Neural crest cell (in vitro differentiated cells): ENCODE results near the gene MAP2K6. TPM values are rescaled to one million over a fixed set of nuclear protein-coding genes. Genes with fewer than 3 reads are reported as not detected.

Source experiments
- DNase-seq: peaks from one replicate; pipeline ENCODE4 v3.0.0; 2021; ENCODE audit warnings: low read depth, mixed read lengths, low spot score
- H3K27ac Mint-ChIP-seq: one replicate; pipeline ENCODE4 v1.8.0; 2021; ENCODE audit warnings: mild to moderate bottlenecking, mixed read lengths; ENCODE audit not compliant: unreplicated experiment
- H3K27me3 Mint-ChIP-seq: 2 replicates; pipeline ENCODE4 v1.8.0; 2021; ENCODE audit warnings: low read depth, mild to moderate bottlenecking, mixed read lengths
- H3K36me3 Mint-ChIP-seq: 2 replicates; pipeline ENCODE4 v1.8.0; 2021; ENCODE audit warnings: low read depth, mild to moderate bottlenecking, mixed read lengths
- H3K4me1 Mint-ChIP-seq: 2 replicates; pipeline ENCODE4 v1.8.0; 2021; ENCODE audit warnings: mixed read lengths
- H3K4me3 Mint-ChIP-seq: one replicate; pipeline ENCODE4 v1.8.0; 2021; ENCODE audit warnings: mild to moderate bottlenecking, mixed read lengths
- H3K9me3 Mint-ChIP-seq: 2 replicates; pipeline ENCODE4 v1.8.0; 2021; ENCODE audit warnings: mixed read lengths
- total RNA-seq: library from RNA; stranded (reverse); gene quantifications from 2 replicates; pipeline ENCODE4 v1.2.1, GENCODE V29; 2021
- TF ChIP-seq, protein P1 (sequence below): fragments of 200-600 bp; sonication (generic); conservative IDR thresholded peaks from 2 replicates; pipeline ENCODE4 v1.5.0; 2021; ENCODE audit warnings: antibody characterized with exemption, mild to moderate bottlenecking

The MAP2K6 gene
- total RNA-seq, 1 donor from 2014 or later, result 45.4 TPM

DNA sequence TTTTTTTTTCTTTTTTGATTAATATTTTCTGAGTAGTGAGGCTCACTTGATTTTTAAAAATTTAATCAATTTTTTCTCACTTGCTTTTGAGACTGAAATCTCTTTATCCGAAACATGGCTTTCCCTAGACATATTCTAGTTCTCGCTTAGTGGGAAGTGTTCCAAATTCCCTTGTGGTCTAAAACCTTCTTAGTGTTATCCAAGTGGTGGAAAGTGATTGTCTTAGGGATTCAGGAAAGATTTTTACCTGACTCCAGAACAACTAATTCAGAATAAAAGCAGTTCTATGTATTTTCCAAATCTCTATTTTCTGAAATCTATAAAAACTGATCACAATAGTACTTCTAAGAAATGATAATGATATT, 178.8 kb downstream of the MAP2K6 start:
- TF ChIP-seq, protein P1, sequence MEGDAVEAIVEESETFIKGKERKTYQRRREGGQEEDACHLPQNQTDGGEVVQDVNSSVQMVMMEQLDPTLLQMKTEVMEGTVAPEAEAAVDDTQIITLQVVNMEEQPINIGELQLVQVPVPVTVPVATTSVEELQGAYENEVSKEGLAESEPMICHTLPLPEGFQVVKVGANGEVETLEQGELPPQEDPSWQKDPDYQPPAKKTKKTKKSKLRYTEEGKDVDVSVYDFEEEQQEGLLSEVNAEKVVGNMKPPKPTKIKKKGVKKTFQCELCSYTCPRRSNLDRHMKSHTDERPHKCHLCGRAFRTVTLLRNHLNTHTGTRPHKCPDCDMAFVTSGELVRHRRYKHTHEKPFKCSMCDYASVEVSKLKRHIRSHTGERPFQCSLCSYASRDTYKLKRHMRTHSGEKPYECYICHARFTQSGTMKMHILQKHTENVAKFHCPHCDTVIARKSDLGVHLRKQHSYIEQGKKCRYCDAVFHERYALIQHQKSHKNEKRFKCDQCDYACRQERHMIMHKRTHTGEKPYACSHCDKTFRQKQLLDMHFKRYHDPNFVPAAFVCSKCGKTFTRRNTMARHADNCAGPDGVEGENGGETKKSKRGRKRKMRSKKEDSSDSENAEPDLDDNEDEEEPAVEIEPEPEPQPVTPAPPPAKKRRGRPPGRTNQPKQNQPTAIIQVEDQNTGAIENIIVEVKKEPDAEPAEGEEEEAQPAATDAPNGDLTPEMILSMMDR, result no peak
- H3K4me1 Mint-ChIP-seq, result no peaks in the 10 kb centered on the region
- H3K27me3 Mint-ChIP-seq, result no peaks in the 10 kb centered on the region
- no peak for DNase-seq
- H3K4me3 Mint-ChIP-seq, result no peak overlapping the region
- H3K27ac Mint-ChIP-seq, result no peak overlapping the region
- no peaks in the 10 kb centered on the region for H3K9me3 Mint-ChIP-seq
- no peaks in the 10 kb centered on the region for H3K36me3 Mint-ChIP-seq

DNA sequence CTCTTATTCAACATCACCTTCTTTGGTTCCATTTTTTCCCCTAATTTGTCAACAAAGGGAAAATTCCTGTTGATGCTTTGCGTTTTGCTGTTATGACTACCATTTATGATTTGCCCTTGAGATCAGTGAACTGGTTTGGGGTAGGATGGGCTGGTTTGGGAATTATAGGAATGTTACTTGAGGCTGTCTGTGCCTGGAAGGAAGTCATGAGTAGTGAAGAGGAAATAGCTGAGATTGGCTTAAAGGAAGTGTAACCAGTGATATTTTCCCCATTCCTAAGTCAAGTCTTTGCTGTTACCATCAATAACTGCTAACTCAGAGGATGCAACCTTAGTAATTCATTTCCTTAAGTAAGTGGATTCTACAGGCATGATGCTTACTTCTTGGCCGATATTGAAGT, 179.2 kb downstream of the MAP2K6 start:
- Mint-ChIP-seq H3K27me3 (no peaks in the 10 kb centered on the region), H3K27ac (no peak overlapping the region), H3K9me3 (no peaks in the 10 kb centered on the region), H3K4me1 (no peaks in the 10 kb centered on the region), H3K4me3 (no peak overlapping the region), H3K36me3 (no peaks in the 10 kb centered on the region)
- no peak for DNase-seq
- TF ChIP-seq, protein P1, result no peak

DNA sequence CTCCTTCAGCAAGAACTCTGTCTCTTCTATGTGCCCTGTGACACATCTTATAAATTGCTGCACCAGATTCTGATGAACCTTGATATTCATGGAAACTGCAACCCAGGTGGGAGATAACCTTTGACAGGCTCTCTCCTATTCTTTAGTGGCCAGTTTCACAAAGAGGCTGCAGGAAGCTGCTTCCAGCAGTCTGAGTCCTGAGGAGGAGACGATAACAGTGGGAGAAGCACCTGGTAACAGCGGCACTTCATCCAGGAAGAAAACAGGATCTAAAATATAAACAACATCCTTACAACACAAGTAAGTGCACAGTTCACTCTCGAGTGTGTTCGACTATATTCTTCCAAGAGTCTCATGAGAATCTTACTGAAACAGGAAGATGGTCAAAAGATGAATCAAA, 180.1 kb downstream of the MAP2K6 start:
- Mint-ChIP-seq H3K4me3 (no peak overlapping the region), H3K27me3 (no peaks in the 10 kb centered on the region), H3K9me3 (no peaks in the 10 kb centered on the region), H3K36me3 (no peaks in the 10 kb centered on the region), H3K27ac (no peak overlapping the region), H3K4me1 (no peaks in the 10 kb centered on the region)
- TF ChIP-seq, protein P1, result no peak
- DNase-seq, result no peak

DNA sequence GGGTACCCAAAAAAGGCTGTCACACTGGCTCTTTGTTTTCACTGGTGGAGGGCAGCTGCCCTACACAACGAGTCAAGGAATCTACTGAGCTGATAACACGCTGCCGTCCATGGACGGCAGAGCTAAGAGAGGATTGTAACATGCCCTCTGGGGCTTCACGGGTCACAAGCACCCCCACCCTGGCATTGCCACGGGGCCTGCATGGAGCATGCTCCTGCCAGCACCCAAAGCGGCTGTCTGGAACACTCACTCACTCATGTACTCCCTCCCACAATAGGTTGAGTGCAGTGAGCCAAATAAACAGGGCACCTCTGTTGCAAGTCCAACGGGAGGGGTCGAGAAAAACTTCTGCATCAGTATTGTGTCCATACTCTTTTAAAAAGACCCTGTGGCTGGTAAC, 181.6 kb downstream of the MAP2K6 start:
- Mint-ChIP-seq H3K27ac (peak overlapping the region; percentile 48), H3K27me3 (no peaks in the 10 kb centered on the region), H3K9me3 (no peaks in the 10 kb centered on the region), H3K4me3 (no peak overlapping the region), H3K36me3 (no peaks in the 10 kb centered on the region), H3K4me1 (no peaks in the 10 kb centered on the region)
- TF ChIP-seq, protein P1, result no peak
- no peak for DNase-seq

DNA sequence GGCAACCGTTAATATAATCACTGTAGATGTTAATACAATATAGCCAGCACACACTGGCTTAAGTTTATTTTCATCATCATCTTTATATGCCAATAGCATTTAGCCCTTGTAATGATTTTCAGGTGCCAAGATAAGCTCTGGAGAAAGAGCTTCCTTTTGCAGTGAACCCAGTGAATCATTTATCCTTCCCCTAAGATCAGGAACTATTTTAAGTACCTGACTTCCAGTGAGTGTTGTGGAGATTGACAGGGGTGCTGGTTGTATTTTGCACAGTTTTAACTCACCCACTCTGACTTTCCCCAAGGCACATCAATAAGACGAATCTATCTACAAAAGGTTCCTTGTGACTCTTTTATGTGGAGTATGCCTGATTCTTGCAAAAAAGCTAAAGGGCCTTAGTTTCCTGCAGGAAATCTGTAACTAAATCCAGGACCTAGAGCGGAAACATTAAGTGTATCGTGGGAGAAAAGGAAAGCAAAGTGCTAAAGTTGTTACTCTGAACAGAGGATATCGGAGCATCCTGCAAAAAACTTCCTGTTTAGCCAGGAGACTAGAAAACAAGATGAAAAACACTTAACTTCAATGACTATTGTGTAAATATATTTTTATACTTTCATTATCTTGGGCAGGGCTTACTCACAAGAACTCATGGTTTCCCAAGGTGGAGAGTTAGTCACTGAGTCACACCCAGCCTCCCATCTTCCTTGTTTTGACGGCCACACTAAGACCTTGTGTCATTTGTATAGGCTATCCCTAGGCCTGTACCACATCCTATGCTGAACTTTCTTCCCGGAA, 183.6 kb downstream of the MAP2K6 start:
- Mint-ChIP-seq H3K4me3 (no peak overlapping the region), H3K27me3 (no peaks in the 10 kb centered on the region), H3K4me1 (no peaks in the 10 kb centered on the region), H3K27ac (no peak overlapping the region), H3K36me3 (no peaks in the 10 kb centered on the region), H3K9me3 (no peaks in the 10 kb centered on the region)
- TF ChIP-seq, protein P1, result no peak
- DNase-seq, result no peak
